ENCODE data around the gene SPATA19.
A peak's percentile ranks its signal among the peaks of the same experiment; 100 is the strongest.

Gene SPATA19

DNA sequence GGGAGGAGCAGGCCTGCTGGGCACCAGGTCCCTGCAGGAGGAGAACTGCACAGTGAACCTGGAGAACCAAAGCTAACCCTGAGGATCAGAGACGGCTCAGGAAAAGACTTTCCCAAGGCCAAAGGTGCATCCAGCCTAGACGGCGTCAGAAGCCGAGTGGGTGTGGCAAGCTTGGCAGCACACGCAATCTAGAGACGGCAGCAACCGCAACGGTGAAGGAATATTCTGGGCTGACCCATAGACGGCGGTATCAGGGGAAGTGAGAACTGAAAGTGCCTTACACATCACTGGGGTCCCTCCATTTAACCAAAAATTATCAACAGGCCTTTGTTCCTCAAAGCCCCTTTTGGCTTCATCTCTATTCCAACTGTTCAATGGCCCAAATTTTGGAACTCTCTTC lies 26.2 kb downstream of the SPATA19 start:
- DNase-seq = no peak

DNA sequence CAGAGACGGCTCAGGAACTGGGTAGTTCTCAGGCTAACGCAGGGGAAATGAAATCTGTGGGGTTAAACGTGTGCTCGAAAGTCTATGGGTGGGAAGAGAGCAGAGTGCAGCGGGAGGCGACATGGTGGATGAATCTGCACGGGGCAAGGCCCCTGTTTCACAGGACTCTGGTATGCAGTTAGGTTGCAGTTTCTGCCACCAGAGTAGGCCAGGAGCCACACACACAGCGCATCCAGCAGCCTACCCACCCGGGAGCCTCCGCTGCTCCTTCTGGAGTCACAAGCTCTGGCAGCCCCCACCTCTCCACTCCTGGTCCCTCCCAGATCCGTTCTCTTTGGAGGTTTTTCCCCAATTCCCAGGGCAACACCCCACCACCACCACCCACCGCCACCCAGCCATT lies 27.0 kb downstream of the SPATA19 start:
- DNase-seq = no peak

- no peak for DNase-seq
These were observed 27.9 kb downstream of the SPATA19 start for GRCh38 chr11:133817449-133817848.

DNA sequence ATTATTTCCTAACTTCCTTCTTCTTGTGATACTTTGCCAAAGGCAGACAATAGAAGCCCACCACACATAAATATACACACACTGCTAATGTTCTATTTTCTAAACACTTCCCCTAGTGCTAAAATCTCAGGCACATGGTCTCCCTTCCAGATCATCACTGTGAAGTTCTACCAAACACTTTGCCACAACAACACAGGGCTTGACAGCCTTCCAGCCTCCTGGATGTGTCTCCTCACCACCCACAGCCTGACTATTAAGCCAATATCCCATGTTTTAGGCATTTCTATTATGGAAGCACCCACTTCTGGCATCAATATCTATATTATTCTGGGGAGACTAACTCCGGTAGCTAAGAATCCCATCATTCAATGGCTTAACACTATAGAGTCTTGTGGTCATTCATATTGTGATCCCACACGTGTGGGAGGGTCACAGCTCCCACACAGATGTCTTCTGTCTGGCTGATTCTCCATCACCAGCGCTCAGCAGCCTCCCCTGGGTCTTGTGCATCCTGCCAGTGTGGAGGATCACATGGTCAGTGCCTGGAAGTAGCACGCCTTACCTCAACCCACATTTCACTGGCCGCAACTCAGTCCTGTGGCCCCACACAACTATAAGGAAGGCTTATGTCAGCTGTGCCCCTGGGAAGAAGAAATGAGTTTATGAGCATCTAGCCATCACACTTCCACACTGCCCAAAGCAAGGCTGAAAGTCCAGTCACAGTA lies 29.0 kb downstream of the SPATA19 start:
- peak in 7 of 58 donors; percentile 10 to 48 (median 31) for DNase-seq

- DNase-seq = peak in 12 of 58 donors; percentile 15 to 73 (median 41)
These were observed 29.7 kb downstream of the SPATA19 start for GRCh38 chr11:133815636-133816035.

DNA sequence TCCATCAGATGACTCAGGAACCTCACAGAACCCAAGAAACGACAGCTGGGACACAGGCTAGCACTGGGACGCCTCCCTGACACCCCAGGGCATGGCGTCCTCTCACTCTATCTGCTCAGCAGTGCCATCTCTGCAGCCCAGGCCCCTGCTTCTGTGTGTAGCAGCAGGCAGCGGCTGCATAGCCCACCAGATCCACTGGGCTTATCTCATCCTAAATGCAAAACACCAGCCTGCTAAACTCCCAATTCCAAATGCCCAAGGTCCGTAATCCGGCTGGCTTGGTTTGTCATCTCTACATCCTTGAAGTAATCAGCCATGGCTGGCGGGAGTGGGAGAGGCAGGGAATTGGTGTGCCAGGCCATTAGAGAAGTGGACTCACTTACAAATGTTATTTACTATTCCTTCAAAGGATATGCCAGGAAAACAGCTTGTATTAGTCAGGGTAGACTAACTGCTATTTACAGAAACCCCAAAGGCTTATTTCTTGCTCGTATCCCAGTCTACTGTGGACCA lies 30.7 kb downstream of the SPATA19 start:
- no peak for DNase-seq

- peak in 3 of 58 donors; percentile 8 to 26 (median 19) for DNase-seq
These were observed 33.2 kb downstream of the SPATA19 start for GRCh38 chr11:133811850-133812685.

DNA sequence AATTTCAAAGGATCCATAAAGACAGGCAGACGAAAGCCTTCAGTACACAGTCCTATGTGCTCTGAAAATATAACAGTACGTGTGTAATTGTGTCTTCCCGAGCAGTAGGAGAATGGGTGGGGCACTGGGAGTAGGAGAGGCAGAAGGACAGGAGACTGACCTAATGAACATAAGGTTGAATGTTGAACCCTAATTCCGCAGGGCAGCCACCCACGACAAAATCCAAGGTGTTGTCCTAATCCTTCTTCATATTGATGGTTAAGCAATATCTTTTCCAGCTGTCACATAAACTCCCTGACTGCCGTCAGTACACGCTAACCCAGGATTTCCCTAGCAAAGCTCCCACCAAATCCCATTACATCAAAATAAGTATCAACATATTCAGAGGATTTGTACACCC lies 34.5 kb downstream of the SPATA19 start:
- DNase-seq = no peak

GRCh38 chr11:133809569-133810491 lies 35.5 kb downstream of the SPATA19 start:
- peak in 27 of 58 donors; percentile 11 to 72 (median 46) for DNase-seq

DNA sequence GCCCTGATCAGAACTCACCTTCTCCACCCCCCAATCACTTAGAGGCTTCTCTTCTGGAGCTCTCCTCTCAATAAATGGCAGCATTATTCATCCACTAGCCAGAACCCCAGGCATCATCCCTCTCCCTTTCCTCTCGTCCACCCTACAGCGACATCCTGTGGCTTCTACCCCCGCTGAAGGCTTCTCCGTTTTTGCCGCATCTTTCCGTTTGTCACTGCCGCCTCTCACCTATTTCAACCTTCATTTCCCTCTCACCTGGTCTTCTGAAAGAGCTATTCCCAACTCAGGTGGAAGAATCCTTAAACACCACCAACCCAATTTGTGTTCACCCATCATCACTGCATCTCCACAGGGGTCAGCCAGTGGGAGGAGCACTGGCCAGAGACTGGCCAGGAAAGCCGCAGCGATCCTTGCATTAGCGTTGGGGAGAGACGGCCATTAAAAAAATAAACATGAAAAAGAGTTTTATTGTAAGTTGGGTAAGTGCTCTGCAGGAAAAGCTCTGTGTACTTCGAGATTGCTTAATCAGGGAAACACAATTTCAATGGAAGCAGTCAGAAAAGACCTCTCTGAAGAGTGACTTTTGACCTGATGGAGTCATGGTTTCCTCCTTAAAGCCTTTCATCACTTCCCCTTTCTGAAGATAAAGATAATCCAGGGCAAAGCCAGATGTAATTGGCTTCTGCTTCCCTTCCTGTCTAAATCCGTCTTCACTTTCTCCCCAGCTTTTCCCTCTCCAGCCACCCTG lies 36.7 kb downstream of the SPATA19 start:
- no peak for DNase-seq

GRCh38 chr11:133803026-133803425 lies 42.3 kb downstream of the SPATA19 start:
- no peak for DNase-seq

DNA sequence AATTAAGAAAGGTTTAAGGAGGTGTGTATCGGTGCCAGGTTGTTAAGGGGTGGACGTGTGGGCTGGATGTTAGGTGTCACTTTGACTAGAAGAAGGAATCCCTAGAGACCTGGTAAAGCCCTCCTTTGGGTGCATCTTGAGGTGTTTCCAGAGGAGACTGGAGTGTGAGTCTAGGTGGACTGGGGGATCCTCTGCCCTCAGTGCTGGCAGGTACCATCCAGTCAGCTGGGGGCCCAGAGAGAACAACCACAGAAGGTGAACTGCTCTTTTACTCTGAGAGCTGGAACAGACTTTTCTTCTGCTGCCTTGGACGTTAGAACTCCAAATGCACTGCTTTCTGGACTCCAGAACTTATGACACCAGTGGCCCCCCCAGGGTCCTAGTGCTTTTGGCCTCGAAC lies 44.0 kb downstream of the SPATA19 start:
- no peak for DNase-seq

DNA sequence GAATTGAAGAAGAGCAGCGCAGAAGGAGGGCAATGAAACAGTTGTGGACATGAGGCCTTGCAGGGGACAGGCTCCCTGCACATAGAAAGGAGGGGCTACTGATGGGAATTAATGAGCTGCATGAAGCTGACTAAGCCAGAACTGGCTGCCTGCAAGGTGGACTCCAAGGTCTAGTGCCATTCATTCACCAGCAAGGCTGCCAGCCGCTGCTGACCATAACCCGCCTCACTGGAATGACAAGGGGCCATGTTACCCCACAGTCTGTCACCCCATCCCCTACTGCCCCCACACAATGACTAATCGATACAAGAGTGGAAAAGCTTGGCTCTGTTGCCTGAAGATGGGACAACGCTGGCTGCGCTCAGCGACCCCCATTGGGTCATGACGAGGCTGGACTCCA lies 44.6 kb downstream of the SPATA19 start:
- DNase-seq = no peak

GRCh38 chr11:133797554-133797953 lies 47.8 kb downstream of the SPATA19 start:
- peak in 1 of 58 donors; percentile 9 for DNase-seq

GRCh38 chr11:133796043-133796795 lies 49.1 kb downstream of the SPATA19 start:
- no peak for DNase-seq

GRCh38 chr11:133795088-133795487 lies 50.2 kb downstream of the SPATA19 start:
- DNase-seq = no peak

GRCh38 chr11:133794205-133794604 lies 51.1 kb downstream of the SPATA19 start:
- no peak for DNase-seq

- peak in 1 of 58 donors; percentile 9 for DNase-seq
These were observed 51.9 kb downstream of the SPATA19 start for GRCh38 chr11:133793271-133794035.

- no peak for DNase-seq
These were observed 54.3 kb downstream of the SPATA19 start for GRCh38 chr11:133790995-133791394.
